Measurements from ENCODE around the gene EGLN1.
"Not testable (repeated sequence)": the region's sequence is repeated elsewhere in the genome, so short reads cannot be mapped to it uniquely, and the experiment has no call there.

Gene EGLN1

GRCh38 chr1:231421971-231422797, at the start of gene EGLN1:
EGLN1 (minus strand) TSS chr1:231422287; CDS start chr1:231421888, 399 bp downstream.
- DNase-seq (ENCODE audit: low spot score) = peak; percentile 95

GRCh38 chr1:231471500-231471899, 49.4 kb upstream of the EGLN1 start:
- not testable (repeated sequence) for DNase-seq (ENCODE audit: low spot score)

- DNase-seq (ENCODE audit: low spot score) = not testable (repeated sequence)
These were observed 48.9 kb upstream of the EGLN1 start for GRCh38 chr1:231471027-231471426.

GRCh38 chr1:231467986-231468385, 45.9 kb upstream of the EGLN1 start:
- no peak for DNase-seq (ENCODE audit: low spot score)

GRCh38 chr1:231465051-231465450, 43.0 kb upstream of the EGLN1 start:
- DNase-seq (ENCODE audit: low spot score) = no peak

- no peak for DNase-seq (ENCODE audit: low spot score)
These were observed 41.5 kb upstream of the EGLN1 start for GRCh38 chr1:231463541-231463940.

- DNase-seq (ENCODE audit: low spot score) = no peak
These were observed 38.5 kb upstream of the EGLN1 start for GRCh38 chr1:231460614-231461013.

- not testable (repeated sequence) for DNase-seq (ENCODE audit: low spot score)
These were observed 37.4 kb upstream of the EGLN1 start for GRCh38 chr1:231459438-231459837.

GRCh38 chr1:231457956-231458355, 35.9 kb upstream of the EGLN1 start:
- DNase-seq (ENCODE audit: low spot score) = not testable (repeated sequence)

GRCh38 chr1:231454133-231454532, 32.0 kb upstream of the EGLN1 start:
- DNase-seq (ENCODE audit: low spot score) = not testable (repeated sequence)

- no peak for DNase-seq (ENCODE audit: low spot score)
These were observed 24.1 kb upstream of the EGLN1 start for GRCh38 chr1:231446138-231446537.

GRCh38 chr1:231444059-231444458, 22.0 kb upstream of the EGLN1 start:
- DNase-seq (ENCODE audit: low spot score) = no peak

GRCh38 chr1:231443363-231443762, 21.3 kb upstream of the EGLN1 start:
- DNase-seq (ENCODE audit: low spot score) = no peak

- peak; percentile 16 for DNase-seq (ENCODE audit: low spot score)
These were observed 20.6 kb upstream of the EGLN1 start for GRCh38 chr1:231442735-231443134.

GRCh38 chr1:231432996-231433395, 10.9 kb upstream of the EGLN1 start:
- no peak for DNase-seq (ENCODE audit: low spot score)

GRCh38 chr1:231431665-231432415, 9.8 kb upstream of the EGLN1 start:
- no peak for DNase-seq (ENCODE audit: low spot score)

- DNase-seq (ENCODE audit: low spot score) = not testable (repeated sequence)
These were observed 8.7 kb upstream of the EGLN1 start for GRCh38 chr1:231430678-231431352.

- no peak for DNase-seq (ENCODE audit: low spot score)
These were observed 6.3 kb upstream of the EGLN1 start for GRCh38 chr1:231428377-231428776.

GRCh38 chr1:231424950-231425805, 3.1 kb upstream of the EGLN1 start:
- DNase-seq (ENCODE audit: low spot score) = no peak

- DNase-seq (ENCODE audit: low spot score) = no peak
These were observed 1.6 kb upstream of the EGLN1 start for GRCh38 chr1:231423648-231424047.

- no peak for DNase-seq (ENCODE audit: low spot score)
These were observed 767 bp upstream of the EGLN1 start for GRCh38 chr1:231422798-231423309.
